OCI-LY1 (cell line): Measurements from ENCODE around the gene APOA1.

Experiments
- H2AFZ ChIP-seq: fragments of 200-600 bp; sonication (generic), shearing (Covaris generic); 2 replicates; pipeline ENCODE4 v1.6.0; 2014; ENCODE audit warnings: antibody characterized with exemption, mild to moderate bottlenecking, low read length
- H3F3A ChIP-seq: fragments of 200-600 bp; sonication (generic), shearing (Covaris generic); 2 replicates; pipeline ENCODE4 v1.6.0; 2014; ENCODE audit warnings: mild to moderate bottlenecking, antibody characterized with exemption, low read length, moderate library complexity; ENCODE audit not compliant: insufficient read depth
- H3K27ac ChIP-seq: fragments of 200-600 bp; sonication (generic); 2 replicates; pipeline ENCODE4 v1.5.1; 2014; ENCODE audit warnings: low read length, mixed run types, mild to moderate bottlenecking, low read depth; ENCODE audit not compliant: poor library complexity, severe bottlenecking
- H3K27me3 ChIP-seq: fragments of 200-600 bp; sonication (generic); 2 replicates; pipeline ENCODE4 v1.6.0; 2014; ENCODE audit warnings: antibody characterized with exemption, mild to moderate bottlenecking, low read length, moderate library complexity; ENCODE audit not compliant: insufficient read depth
- H3K36me3 ChIP-seq: fragments of 200-600 bp; sonication (generic); 2 replicates; pipeline ENCODE4 v1.6.1; 2014; ENCODE audit warnings: mild to moderate bottlenecking, antibody characterized with exemption, low read length, moderate library complexity, mixed read lengths; ENCODE audit not compliant: insufficient read depth
- H3K4me1 ChIP-seq: fragments of 200-600 bp; sonication (generic); 2 replicates; pipeline ENCODE4 v1.5.1; 2014; ENCODE audit warnings: mild to moderate bottlenecking, low read length, moderate library complexity; ENCODE audit not compliant: insufficient read depth, severe bottlenecking
- H3K4me2 ChIP-seq: fragments of 200-600 bp; sonication (generic), shearing (Covaris generic); 2 replicates; pipeline ENCODE4 v1.6.1; 2014; ENCODE audit warnings: low read length
- H3K4me3 ChIP-seq: fragments of 200-600 bp; sonication (generic); 2 replicates; pipeline ENCODE4 v1.5.1; 2014; ENCODE audit warnings: low read length, low read depth, mild to moderate bottlenecking, mixed read lengths; ENCODE audit not compliant: poor library complexity, severe bottlenecking
- H3K79me2 ChIP-seq: fragments of 200-600 bp; shearing (Covaris generic); 2 replicates; pipeline ENCODE4 v1.6.1; 2016; ENCODE audit warnings: mixed run types, low read length, mixed read lengths; ENCODE audit not compliant: insufficient read depth
- H3K9ac ChIP-seq: fragments of 200-600 bp; sonication (generic), shearing (Covaris generic); 2 replicates; pipeline ENCODE4 v1.6.1; 2014; ENCODE audit warnings: mild to moderate bottlenecking, low read length, mixed read lengths
- H3K9me2 ChIP-seq: fragments of 200-600 bp; sonication (generic), shearing (Covaris generic); 2 replicates; pipeline ENCODE4 v1.6.1; 2014; ENCODE audit warnings: low read depth, mild to moderate bottlenecking, low read length, mixed read lengths
- H3K9me3 ChIP-seq: fragments of 200-600 bp; shearing (Covaris generic); 2 replicates; pipeline ENCODE4 v1.6.1; 2014; ENCODE audit warnings: low read length, mixed read lengths
- H4K20me1 ChIP-seq: fragments of 200-600 bp; sonication (generic), shearing (Covaris generic); 2 replicates; pipeline ENCODE4 v1.6.0; 2016; ENCODE audit warnings: mild to moderate bottlenecking, low read length; ENCODE audit not compliant: insufficient read depth
- CTCF ChIP-seq: fragments of 200-600 bp; sonication (generic), shearing (Covaris generic); IDR thresholded peaks from 2 replicates; pipeline ENCODE4 v1.5.1; 2017; ENCODE audit warnings: mild to moderate bottlenecking, antibody characterized with exemption, low read length, moderate library complexity, mixed read lengths
- EZH2 ChIP-seq: fragments of 200-600 bp; sonication (generic), shearing (Covaris generic); IDR thresholded peaks from 2 replicates; pipeline ENCODE4 v1.8.0; 2017; ENCODE audit warnings: borderline replicate concordance, mixed run types, mild to moderate bottlenecking, antibody characterized with exemption, low read length, moderate library complexity, mixed read lengths

The APOA1 gene

DNA sequence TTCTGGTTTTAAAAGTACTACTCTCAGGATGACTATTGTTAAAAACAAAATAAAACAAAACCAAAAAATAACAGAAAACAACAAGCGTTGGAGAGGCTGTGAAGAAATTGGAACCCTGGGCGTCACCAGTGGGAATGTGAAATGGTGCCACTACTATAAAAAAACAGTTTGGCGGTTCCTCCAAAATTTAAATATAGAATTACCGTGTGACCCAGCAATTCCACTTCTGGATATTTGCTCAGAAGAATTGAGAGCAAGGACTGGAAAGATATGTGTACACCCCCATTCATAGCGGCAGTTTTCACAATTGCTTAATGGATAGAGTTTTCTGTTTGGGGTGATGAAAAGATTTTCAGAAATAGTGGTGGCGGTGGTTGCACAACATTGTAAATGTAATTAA, 22.9 kb downstream of the APOA1 start:
- Histone ChIP-seq H3K4me2 (no peak overlapping the region), H3K27ac (no peak overlapping the region), H2AFZ (no peak overlapping the region), H3K9me3 (no peaks in the 10 kb centered on the region), H3K27me3 (no peaks in the 10 kb centered on the region), H3K9me2 (no peaks in the 10 kb centered on the region), H3K9ac (no peak overlapping the region), H4K20me1 (no peaks in the 10 kb centered on the region), H3K36me3 (no peaks in the 10 kb centered on the region), H3K4me1 (peaks cover 15% of the 10 kb centered on the region), H3K4me3 (no peak overlapping the region), H3F3A (no peaks in the 10 kb centered on the region), H3K79me2 (no peaks in the 10 kb centered on the region)
- no peak for TF ChIP-seq EZH2
- TF ChIP-seq CTCF, result no peak

- no peak overlapping the region for H3K9ac ChIP-seq
- H3K79me2 ChIP-seq, result no peaks in the 10 kb centered on the region
- H3K4me2 ChIP-seq, result no peak overlapping the region
- no peaks in the 10 kb centered on the region for H3F3A ChIP-seq
- H4K20me1 ChIP-seq, result no peaks in the 10 kb centered on the region
- no peak overlapping the region for H3K27ac ChIP-seq
- H2AFZ ChIP-seq, result no peak overlapping the region
- no peak overlapping the region for H3K4me3 ChIP-seq
- no peaks in the 10 kb centered on the region for H3K36me3 ChIP-seq
- H3K27me3 ChIP-seq, result no peaks in the 10 kb centered on the region
- no peak for TF ChIP-seq EZH2
- no peak for TF ChIP-seq CTCF
- H3K4me1 ChIP-seq, result peaks cover 15% of the 10 kb centered on the region
- no peaks in the 10 kb centered on the region for H3K9me2 ChIP-seq
- no peaks in the 10 kb centered on the region for H3K9me3 ChIP-seq
Observed at GRCh38 chr11:116813781-116814471, 23.5 kb downstream of the APOA1 start.

DNA sequence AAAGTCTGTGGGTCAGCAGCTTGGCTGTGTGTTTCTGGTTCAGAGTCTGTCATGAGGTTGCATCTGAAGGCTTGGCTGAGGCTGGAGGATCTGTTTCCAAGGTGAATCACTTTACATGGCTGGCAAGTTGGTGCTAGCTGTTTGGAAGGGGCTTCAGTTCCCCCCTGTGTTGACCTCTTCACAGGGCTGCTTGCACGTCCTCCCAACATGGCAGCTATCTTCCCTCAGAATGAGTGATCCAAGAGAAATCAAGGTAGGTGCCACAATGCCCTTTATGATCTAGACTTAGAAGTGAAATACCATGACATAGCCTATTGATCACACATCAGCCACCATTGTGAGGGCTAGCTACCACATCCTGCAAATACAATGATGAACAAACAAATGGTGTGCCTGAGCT, 24.3 kb downstream of the APOA1 start:
- Histone ChIP-seq H3K27ac (no peak overlapping the region), H3K9me2 (no peaks in the 10 kb centered on the region), H4K20me1 (no peaks in the 10 kb centered on the region), H3K4me1 (peaks cover 15% of the 10 kb centered on the region), H3K9me3 (no peaks in the 10 kb centered on the region), H3K4me2 (no peak overlapping the region), H3K79me2 (no peaks in the 10 kb centered on the region), H3F3A (no peaks in the 10 kb centered on the region), H2AFZ (no peak overlapping the region), H3K27me3 (no peaks in the 10 kb centered on the region), H3K9ac (no peak overlapping the region), H3K4me3 (no peak overlapping the region), H3K36me3 (no peaks in the 10 kb centered on the region)
- TF ChIP-seq EZH2 (no peak), CTCF (no peak)
